NCI-H2107 treated with DMSO at 0.1 percent for 48 hours (cell line): ENCODE results near the gene RNF144A.
A peak's percentile ranks its signal among the peaks of the same experiment; 100 is the strongest.

ENCODE experiments used
- DNase-seq: peaks from one replicate; lab custom pipeline; 2025; ENCODE audit not compliant: unreplicated experiment; lab: John Stamatoyannopoulos, UW

RNF144A gene

GRCh38 chr2:6906165-6906741 lies 11.0 kb upstream of the RNF144A start:
- DNase-seq, result no peak

DNA sequence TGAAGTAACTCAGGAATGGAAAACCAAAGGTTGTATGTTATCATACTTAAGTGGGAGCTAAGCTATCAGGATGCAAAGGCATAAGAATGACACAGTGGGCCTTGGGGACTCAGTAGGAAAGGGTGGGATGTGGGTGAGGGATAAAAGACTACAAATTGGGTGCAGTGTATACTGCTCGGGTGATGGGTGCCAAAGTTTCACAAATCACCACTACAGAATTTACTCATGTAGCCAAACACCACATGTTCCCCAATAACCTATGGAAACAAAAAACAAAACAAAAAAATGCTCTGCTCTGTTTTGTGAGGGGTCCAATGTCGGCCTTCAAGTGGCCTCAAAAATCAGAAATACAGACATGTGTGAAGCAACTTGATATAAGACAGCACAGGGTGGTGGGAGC lies 8.9 kb upstream of the RNF144A start:
- DNase-seq, result no peak

DNA sequence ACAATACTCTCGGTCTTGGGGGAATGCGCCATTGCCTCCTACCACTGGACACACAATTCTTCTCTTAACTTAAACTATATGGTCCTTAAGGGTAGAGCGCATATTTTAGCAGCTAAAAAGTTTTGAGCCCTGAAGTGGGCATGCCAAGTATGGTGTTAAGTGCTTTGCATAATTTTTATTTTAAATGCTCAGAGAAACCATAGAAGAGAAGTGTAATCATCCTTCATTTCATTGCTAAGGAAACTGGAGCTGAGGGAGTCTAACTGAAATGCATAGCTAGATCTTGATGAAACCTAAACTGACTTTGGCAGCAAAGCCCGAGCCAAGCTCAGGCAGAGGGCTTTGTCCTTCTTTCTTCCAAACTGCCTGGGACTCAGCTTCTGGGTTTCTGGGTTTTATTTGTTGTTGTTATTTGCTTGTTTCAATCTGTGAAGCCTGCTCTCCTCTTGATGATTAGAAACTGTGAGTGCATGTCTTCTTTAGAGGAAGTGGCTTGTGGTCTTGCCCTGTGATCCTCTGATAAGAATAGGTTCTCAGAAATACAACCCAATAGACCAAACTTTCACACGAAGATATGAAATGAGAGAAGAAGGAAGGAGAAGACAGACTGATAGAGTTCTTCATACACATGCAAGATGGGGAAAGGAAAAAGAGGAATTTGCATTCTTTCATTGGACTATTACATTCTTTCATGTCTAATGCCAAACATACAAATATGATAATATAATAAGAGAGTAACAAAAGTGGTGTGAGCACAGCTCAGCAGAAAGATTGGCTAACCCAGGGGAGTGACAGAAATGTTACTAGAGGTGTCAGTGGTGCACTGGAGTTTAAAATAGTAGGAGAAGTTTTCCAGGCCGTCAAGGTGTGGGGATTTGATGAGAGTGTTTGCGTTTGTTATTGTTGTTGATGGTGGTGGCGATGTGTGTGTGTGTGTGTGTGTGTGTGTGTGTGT lies 7.5 kb upstream of the RNF144A start:
- no peak for DNase-seq

GRCh38 chr2:6911721-6912120 lies 5.5 kb upstream of the RNF144A start:
- no peak for DNase-seq

- DNase-seq, result no peak
These were observed 3.6 kb upstream of the RNF144A start for GRCh38 chr2:6913415-6914157.

DNA sequence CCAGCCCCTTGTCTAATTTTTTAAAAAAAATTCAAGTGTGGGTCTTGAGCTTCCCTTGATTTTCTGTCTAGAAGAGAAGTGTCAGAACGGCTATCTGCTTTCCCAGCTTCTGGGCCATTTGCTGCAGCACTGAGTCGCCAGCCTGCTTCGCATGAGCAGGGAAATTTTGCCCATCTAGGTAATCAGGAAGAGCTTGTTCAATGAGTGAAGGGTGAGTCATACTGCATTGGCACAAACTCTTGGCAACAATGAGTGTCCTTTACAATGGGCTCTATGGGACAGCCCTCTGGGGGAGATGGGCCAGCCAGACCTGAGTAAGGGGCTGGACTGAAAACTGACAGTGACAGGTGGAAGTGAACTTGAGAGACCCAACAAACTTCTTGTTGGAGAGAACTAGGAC lies 2.4 kb upstream of the RNF144A start:
- DNase-seq, result no peak

DNA sequence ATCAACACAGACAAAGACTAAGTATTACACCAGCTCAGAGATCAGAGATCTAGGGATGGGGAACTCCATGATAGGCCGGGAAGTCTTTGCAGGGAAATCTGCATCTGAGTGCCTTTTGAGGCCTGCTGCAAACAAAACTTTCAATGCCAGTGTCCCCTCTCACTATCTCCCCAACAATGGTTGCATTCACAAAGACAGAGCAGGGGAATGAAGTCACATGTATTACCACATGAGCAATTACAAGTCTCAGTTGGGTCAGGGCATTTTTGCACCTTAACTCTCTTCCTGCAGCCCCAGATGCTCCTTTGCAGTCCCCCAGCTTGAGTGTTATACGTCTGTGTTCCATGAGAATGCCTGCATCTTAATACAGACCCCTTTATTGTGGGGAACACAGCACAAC lies 1.8 kb upstream of the RNF144A start:
- DNase-seq, result no peak

DNA sequence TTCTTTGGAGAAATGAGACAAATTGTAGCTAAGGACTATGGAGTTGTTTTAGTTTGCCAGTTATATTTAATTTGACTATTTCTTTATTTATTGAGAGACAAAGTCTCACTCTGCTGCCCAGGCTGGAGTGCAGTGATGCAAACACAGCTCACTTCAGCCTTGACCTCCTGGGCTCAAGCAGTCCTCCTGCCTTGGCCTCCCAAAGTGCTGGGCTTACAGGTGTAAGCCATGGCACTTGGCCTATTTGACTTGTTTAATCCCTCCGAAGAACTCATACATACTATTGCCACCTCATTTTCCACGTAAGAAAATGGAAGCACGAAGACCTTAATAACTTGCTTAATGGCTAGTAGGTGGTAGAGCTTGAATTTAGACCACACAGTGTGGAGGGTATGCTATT lies 988 bp upstream of the RNF144A start:
- no peak for DNase-seq

GRCh38 chr2:6916736-6917070 lies 509 bp upstream of the RNF144A start:
- DNase-seq, result no peak

DNA sequence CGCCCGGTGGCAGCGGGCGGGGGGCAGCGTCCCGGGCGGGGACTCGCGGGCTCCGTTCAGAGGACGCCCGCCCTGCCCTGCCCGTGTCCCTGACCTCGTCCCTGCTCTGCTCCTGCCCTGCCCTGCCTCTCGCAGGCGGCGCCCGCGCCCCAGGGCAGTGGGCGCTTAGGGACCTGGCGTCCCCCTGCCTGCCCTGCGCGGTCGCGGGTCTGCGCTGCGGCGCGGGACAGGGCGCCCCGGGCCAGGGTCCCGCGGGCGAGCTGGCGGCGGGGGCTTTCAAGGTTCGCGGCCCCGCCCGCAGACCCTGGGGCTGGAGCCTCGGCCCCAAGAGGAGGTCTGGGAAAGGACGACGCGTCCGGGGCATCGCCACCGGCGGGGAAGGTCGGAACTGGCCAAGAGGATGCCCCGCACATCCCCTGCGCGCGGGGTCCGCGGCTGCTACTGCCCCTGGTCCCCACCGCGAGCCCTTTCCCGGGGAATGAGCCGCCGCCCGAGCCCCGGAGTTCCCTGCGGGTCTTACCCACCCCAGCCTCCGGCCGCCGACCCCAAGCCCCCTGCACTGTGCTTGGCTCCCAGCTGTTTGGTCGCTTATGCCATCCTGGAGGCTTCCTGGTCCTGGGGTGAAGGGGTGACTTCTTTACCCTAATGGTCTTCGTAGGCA lies 679 bp downstream of the RNF144A start:
- DNase-seq, result no peak

DNA sequence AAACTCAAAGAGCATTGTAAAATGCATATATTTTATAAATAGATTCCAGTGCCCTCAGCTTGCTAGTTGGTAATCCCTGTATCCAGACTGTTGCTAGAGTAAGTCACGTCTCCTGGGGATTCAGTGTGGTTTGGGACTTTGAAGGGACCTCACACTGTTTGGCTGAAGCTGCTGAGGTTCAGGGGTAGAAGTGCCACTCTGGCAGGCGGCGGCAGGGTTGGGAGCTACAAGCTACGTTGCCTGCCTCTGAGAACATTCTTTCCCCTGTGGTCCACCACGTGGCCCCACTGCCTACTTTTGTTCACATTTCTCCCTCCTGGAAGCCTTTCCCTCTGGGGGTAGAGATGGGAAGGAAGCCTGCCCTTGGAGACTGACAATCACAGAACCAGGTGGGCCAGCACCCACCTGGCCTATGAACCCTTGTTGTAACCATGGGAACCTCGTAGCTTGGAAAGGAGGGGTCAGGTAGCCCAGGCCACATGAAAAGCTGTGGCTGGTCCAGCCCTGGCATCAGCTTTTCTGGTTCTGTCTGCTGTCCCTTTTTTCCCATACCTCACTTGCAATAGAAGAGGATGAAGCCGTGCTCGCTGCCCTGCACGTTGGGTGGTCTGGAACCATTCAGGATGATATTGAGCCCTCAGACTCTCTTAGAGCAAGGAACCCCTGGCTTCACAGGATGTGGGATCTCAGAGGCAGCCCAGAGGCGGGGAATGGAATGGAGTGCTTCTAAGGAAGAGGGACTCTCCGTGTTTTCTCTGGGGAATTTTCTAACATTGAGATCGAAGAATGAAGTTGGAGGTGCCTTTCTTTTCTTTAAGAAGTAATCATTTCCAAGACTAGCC lies 2.9 kb downstream of the RNF144A start:
- peak; percentile 68 for DNase-seq

DNA sequence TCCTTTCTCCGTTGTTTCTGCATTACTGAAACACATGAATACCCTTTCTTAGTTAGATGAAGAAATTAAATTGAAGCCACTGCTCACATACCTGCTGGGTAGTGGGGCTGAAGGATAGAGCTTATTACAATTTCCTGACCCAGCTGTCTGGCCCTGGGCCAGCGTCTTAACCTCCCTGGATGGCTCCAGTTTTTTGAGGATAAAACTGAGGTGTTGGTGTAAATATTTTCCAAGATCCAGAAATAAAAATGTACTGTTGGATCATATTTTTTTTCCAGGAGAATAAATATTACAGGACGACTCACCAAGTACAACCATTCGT lies 3.5 kb downstream of the RNF144A start:
- DNase-seq, result no peak

DNA sequence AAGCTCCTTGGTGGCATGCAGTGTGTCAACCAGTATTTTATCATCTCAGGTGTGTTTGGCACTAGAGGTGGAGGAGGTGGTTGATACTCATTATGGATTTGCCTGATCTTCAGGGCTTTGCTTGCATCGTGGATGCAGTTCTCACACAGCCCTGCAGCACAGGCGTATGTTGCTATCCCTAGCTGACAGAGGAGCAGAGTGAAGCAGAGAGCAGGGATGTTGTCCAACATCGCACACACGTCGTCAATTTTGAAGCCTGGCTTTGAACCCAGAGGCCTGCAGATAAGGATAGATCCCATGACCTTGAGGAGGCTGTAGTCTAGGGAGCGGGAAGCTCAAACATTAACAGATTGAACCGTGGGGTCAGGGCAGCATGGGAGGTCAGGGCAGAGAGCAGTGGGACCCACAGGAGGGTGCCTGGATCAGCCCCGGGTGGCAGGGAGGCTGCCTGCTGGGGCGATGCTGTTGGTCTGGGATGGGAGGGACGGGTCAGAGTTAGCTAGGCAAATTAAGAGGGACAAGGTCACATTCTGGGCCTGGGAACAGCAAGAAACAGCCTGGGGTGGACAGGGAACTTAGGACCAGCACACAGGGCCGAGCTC lies 4.2 kb downstream of the RNF144A start:
- no peak for DNase-seq

GRCh38 chr2:6922201-6922656 lies 5.0 kb downstream of the RNF144A start:
- DNase-seq, result no peak

DNA sequence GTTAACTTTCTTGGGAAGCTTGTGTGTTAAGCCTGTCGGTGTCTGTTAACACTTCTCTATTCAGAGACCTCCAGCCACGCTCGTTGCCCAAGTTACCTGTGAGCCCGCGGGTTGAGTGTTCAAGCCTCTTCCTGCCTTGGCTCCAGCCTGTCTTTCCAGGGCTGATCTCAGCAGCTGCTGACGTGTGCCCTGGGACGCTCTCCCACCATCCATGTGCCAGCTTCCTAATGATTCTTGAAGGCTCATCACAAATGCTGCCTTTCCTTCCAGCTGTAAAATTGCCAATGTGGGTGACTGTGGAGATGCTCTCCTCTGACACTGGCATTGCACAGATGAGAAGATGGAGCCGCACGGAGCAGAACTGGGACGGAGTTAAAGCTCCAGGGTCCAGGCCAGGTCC lies 6.1 kb downstream of the RNF144A start:
- no peak for DNase-seq

DNA sequence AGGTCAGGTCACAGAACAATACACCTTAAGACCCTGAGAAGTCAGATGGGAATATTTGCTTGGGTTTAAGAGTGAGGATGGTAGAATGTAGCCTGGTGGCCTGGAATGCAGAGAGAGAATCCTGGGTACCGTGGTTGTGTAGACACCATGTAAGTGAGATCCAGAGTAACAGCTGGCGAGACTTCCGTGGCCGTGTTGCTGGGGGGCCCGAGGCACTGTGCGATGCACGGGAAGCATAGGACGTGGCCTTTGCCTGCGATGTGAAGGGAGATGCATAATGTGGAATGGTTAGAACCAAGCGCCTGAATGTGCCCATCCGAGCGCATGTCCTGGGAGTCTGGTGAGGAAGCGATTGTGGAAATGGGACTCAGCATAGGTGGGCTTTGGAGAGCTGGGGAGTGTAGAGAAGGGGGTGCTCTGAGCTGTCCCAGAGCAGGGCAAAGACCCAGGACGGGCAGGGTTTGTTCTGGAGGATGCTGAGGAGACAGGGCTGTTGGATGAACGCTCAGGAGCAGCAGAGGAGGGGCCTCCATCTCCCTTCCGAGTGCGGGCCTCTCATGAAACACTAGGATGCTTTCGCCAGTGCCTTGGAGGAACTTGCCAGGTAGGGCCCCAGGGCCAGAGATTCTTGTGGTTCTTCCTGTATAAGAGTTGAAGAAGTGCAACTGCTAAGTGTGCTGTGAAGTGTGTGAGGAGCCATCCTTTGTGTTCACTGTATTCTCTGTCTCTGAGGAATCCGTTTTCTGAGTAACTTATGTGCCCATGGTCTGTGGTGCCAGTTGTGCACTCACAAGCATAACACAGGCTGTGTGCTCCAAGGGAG lies 7.1 kb downstream of the RNF144A start:
- no peak for DNase-seq

DNA sequence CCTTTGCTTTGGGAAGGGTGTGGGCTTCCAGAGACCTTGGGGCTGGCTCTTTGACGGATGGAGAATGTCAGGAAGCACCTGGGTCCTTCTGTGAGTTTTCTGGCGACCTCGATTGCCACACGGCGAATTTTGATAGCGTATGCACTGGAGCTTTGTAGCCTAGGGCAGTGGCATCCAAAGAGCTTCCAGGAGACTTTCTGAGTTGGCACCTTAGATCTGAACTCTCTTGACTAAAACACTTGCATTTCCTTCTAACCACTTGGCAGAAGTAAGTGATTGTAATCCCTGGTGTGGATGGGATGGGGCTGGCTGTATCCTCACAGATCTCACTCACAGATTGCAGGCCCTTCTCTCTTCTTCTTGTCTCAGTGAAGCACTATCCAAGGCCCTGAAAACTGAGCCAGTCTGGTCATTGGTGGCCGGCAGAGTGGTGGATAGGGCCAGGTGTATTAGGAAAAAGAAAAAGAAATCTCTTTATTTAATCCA lies 7.8 kb downstream of the RNF144A start:
- DNase-seq, result no peak

DNA sequence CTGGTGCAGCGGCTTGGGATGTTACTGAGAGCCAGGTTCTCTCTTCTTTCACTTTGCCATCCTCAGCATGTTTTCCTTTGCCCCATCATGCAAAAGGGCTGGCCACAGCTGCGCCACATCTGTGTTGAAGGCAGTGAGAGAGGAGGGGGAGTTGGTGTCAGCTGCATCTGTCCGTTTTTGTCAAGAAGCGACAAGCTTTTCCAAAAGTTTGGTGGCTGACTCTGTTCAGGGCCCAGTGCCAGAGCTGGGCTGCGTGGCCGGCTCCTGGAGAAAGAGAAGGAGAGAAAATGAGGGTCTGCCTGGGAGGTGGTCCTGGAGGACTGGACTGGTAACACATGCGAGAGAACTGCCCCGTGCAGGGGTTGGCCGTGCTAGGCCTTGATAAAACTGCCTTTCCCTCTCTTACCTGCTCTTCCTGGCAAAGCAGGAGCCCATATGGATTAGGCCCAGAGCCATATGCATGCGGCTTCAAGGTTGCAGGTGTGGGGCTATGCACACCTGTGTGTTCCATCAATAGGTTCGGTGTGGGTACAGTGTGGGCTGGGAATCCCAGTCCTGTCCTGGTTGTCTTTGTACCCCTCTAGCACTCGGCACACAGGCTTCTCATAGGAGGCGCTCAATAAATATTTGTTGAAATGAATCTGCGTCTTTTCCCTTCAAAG lies 9.0 kb downstream of the RNF144A start:
- DNase-seq, result no peak

DNA sequence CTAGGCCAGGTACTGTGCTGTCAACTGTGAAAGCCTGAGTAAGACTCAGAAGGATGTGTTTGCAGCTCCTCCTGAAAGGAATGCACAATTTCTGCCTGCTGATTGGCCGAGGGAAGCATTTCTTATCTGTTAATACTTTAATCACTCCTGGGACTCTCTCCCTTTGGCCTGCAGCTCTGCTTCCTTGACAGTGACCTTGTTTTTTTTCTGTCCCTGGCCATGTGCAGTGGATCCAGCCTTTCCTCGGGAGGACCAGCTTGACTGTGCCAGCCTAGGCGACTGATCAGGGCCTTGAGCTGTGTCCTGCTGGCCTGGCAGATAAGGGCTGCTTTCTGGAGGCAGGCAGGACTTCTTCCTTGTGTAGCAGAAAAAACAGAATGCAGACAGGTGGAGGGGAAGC lies 10.0 kb downstream of the RNF144A start:
- DNase-seq, result no peak
